Stimulated activated CD8-positive, alpha-beta memory T cell treated with anti-CD3 and anti-CD28 coated beads, Interleukin-2, amount 100 ng/mL, for 1 hour (primary cell): ENCODE data around the gene PDHB.
A peak's percentile ranks its signal among the peaks of the same experiment; 100 is the strongest.
"Not testable (repeated sequence)": the region's sequence is repeated elsewhere in the genome, so short reads cannot be mapped to it uniquely, and the experiment has no call there.

ENCODE experiments used
- DNase-seq, 2 donors: peaks; one replicate each; pipeline ENCODE4 v3.0.0-alpha.2; 2020; ENCODE audit warnings: low read depth in 2 of 2

The PDHB gene

GRCh38 chr3:58433400-58434167 lies at the start of gene PDHB:
Gene PDHB (minus strand): TSS chr3:58433832. CDS start chr3:58433809, 23 bp downstream.
- peak; percentile 70 to 80 for DNase-seq

GRCh38 chr3:58482917-58483636 lies 49.4 kb upstream of the PDHB start:
- DNase-seq, result no peak

GRCh38 chr3:58480309-58480708 lies 46.7 kb upstream of the PDHB start:
- DNase-seq, result no peak

- DNase-seq, result no peak
Observed at GRCh38 chr3:58478781-58479180, 45.1 kb upstream of the PDHB start.

- no peak for DNase-seq
Observed at GRCh38 chr3:58474967-58475578, 41.4 kb upstream of the PDHB start.

- DNase-seq, result no peak
Observed at GRCh38 chr3:58474348-58474911, 40.8 kb upstream of the PDHB start.

GRCh38 chr3:58473275-58473674 lies 39.6 kb upstream of the PDHB start:
- DNase-seq, result no peak

- DNase-seq, result peak in 1 of 2 donors; percentile 21
Observed at GRCh38 chr3:58471025-58471887, 37.6 kb upstream of the PDHB start.

- no peak for DNase-seq
Observed at GRCh38 chr3:58470363-58471024, 36.9 kb upstream of the PDHB start.

GRCh38 chr3:58469096-58469495 lies 35.5 kb upstream of the PDHB start:
- no peak for DNase-seq

GRCh38 chr3:58466899-58467563 lies 33.4 kb upstream of the PDHB start:
- DNase-seq, result no peak

- DNase-seq, result no peak
Observed at GRCh38 chr3:58464866-58465265, 31.2 kb upstream of the PDHB start.

- no peak for DNase-seq
Observed at GRCh38 chr3:58463942-58464271, 30.3 kb upstream of the PDHB start.

- DNase-seq, result peak; percentile 44 to 56
Observed at GRCh38 chr3:58463181-58463941, 29.7 kb upstream of the PDHB start.

GRCh38 chr3:58462829-58463180 lies 29.2 kb upstream of the PDHB start:
- no peak for DNase-seq

- DNase-seq, result no peak
Observed at GRCh38 chr3:58459160-58459559, 25.5 kb upstream of the PDHB start.

GRCh38 chr3:58452176-58452575 lies 18.5 kb upstream of the PDHB start:
- DNase-seq, result no peak

GRCh38 chr3:58441514-58442450 lies 8.2 kb upstream of the PDHB start:
- no peak for DNase-seq

GRCh38 chr3:58440996-58441355 lies 7.3 kb upstream of the PDHB start:
- not testable (repeated sequence) for DNase-seq
